ENCODE results near the gene MCTP2. TPM values are rescaled to one million over a fixed set of nuclear protein-coding genes. Genes with fewer than 3 reads are reported as not detected.

Gene MCTP2
- total and polyA plus RNA-seq, 3 donors from 2014 or later = 6.7 to 13.8 (median 7.6) TPM

DNA sequence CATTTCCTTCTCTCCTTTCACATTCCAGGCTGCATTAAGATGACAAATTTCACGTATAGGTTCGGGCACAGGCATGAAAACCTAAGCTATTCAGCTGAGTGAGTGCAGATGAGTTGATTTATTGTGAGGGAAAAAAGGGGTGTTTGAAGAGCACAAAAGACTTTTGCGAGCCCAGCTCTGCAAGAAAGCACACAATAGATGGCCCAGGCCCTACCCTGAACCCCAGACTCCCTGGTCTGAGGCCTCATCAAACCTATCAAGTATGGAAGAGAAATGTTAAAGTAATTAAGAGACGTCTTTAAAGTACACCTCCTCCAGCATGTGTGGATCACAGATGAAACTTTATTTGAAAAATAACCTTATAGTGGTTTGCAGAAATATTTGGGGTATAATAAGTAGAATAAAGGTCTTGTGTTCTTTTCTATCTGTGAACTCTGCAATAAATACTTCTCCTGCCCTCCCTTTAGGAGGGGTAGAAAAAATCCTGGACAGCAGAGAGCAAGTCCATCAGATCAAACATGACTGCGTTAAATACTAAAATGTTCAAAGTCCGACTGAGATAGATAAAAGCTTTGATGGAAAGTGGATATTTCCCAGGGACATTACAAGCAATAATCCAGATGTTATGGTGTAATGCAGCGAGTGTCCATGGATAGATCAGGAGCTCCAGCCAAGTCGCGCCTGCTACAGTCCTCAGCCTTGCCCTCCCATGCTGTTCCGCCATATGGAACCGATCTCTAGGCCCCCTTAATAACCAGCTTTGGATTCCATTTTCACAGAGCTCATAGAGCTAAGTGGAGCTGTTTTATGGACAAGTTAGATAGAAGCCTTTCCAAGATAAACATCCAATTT, 121.5 kb downstream of the MCTP2 start:
- WGBS, 2 donors = 68 to 73% methylated on average over 11 of the region's 11 CpGs
- H3K27ac ChIP-seq = no peak overlapping the region
- H3K4me1 ChIP-seq = no peaks in the 10 kb centered on the region
- H3K9me3 ChIP-seq = no peaks in the 10 kb centered on the region
- DNase-seq = no peak
- no peak overlapping the region for H3K4me3 ChIP-seq
- no peaks in the 10 kb centered on the region for H3K36me3 ChIP-seq (ENCODE audit: low read depth, missing control alignments)
- no peaks in the 10 kb centered on the region for H3K27me3 ChIP-seq
- TF ChIP-seq CTCF (IDR thresholded peaks at IDR 0.05) (no peak), POLR2A (IDR thresholded peaks at IDR 0.05) (no peak)
- intact Hi-C loops (cut with DNase I; ENCODE audit: low total_unique reads) = no loop called here

DNA sequence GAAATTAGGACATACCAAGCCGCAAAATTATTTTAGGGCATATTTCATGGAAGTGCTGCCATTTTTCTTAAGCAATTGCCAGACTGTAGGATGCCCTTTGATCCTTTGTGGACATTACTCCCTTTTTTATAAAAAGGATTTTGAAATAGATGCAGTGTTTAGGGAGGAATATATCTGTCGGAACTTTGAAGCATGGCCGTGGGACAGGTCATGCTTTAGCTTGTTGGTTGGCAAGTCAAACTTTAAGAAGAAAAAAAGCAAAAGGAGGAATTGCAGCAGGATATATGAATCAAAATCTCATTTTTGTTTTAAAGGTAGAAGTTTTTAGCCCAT, 122.1 kb downstream of the MCTP2 start:
- no peak for DNase-seq
- H3K36me3 ChIP-seq (ENCODE audit: low read depth, missing control alignments) = no peaks in the 10 kb centered on the region
- no peaks in the 10 kb centered on the region for H3K4me1 ChIP-seq
- no peak overlapping the region for H3K4me3 ChIP-seq
- no peaks in the 10 kb centered on the region for H3K9me3 ChIP-seq
- intact Hi-C loops (cut with DNase I; ENCODE audit: low total_unique reads) = no loop called here
- no peak for TF ChIP-seq POLR2A (IDR thresholded peaks at IDR 0.05)
- no peak for TF ChIP-seq CTCF (IDR thresholded peaks at IDR 0.05)
- no peaks in the 10 kb centered on the region for H3K27me3 ChIP-seq
- WGBS, 2 donors = 72 to 73% methylated on average over 3 of the region's 3 CpGs
- no peak overlapping the region for H3K27ac ChIP-seq

GRCh38 chr15:94354655-94355054, 123.3 kb downstream of the MCTP2 start:
- intact Hi-C loops (cut with DNase I; ENCODE audit: low total_unique reads) = no loop called here
- no peaks in the 10 kb centered on the region for H3K36me3 ChIP-seq (ENCODE audit: low read depth, missing control alignments)
- DNase-seq = no peak
- H3K27me3 ChIP-seq = no peaks in the 10 kb centered on the region
- H3K27ac ChIP-seq = no peak overlapping the region
- no peak overlapping the region for H3K4me3 ChIP-seq
- no peaks in the 10 kb centered on the region for H3K4me1 ChIP-seq
- no peaks in the 10 kb centered on the region for H3K9me3 ChIP-seq
- WGBS, 2 donors = 88 to 90% methylated on average over 9 of the region's 9 CpGs
- TF ChIP-seq POLR2A (IDR thresholded peaks at IDR 0.05) (no peak), CTCF (IDR thresholded peaks at IDR 0.05) (no peak)

- intact Hi-C loops (cut with DNase I; ENCODE audit: low total_unique reads) = no loop called here
- TF ChIP-seq POLR2A (IDR thresholded peaks at IDR 0.05) = no peak
- no peak for TF ChIP-seq CTCF (IDR thresholded peaks at IDR 0.05)
- no peaks in the 10 kb centered on the region for H3K36me3 ChIP-seq (ENCODE audit: low read depth, missing control alignments)
- H3K4me3 ChIP-seq = no peak overlapping the region
- no peaks in the 10 kb centered on the region for H3K27me3 ChIP-seq
- H3K4me1 ChIP-seq = no peaks in the 10 kb centered on the region
- H3K9me3 ChIP-seq = no peaks in the 10 kb centered on the region
- WGBS, 2 donors = 93 to 96% methylated on average over 3 of the region's 3 CpGs
- no peak for DNase-seq
- H3K27ac ChIP-seq = no peak overlapping the region
Observed at GRCh38 chr15:94359716-94360115, 128.4 kb downstream of the MCTP2 start.

GRCh38 chr15:94360251-94360685, 128.9 kb downstream of the MCTP2 start:
- H3K27ac ChIP-seq = no peak overlapping the region
- no peak for DNase-seq
- intact Hi-C loops (cut with DNase I; ENCODE audit: low total_unique reads) = no loop called here
- H3K36me3 ChIP-seq (ENCODE audit: low read depth, missing control alignments) = no peaks in the 10 kb centered on the region
- no peaks in the 10 kb centered on the region for H3K27me3 ChIP-seq
- H3K4me3 ChIP-seq = no peak overlapping the region
- no peaks in the 10 kb centered on the region for H3K9me3 ChIP-seq
- no peaks in the 10 kb centered on the region for H3K4me1 ChIP-seq
- no peak for TF ChIP-seq POLR2A (IDR thresholded peaks at IDR 0.05)
- TF ChIP-seq CTCF (IDR thresholded peaks at IDR 0.05) = no peak
- 72 to 84% methylated on average over 7 of the region's 7 CpGs for WGBS, 2 donors
